ENCODE data around the gene TRPC1.
"Not testable (repeated sequence)": the region's sequence is repeated elsewhere in the genome, so short reads cannot be mapped to it uniquely, and the experiment has no call there.

The TRPC1 gene

DNA sequence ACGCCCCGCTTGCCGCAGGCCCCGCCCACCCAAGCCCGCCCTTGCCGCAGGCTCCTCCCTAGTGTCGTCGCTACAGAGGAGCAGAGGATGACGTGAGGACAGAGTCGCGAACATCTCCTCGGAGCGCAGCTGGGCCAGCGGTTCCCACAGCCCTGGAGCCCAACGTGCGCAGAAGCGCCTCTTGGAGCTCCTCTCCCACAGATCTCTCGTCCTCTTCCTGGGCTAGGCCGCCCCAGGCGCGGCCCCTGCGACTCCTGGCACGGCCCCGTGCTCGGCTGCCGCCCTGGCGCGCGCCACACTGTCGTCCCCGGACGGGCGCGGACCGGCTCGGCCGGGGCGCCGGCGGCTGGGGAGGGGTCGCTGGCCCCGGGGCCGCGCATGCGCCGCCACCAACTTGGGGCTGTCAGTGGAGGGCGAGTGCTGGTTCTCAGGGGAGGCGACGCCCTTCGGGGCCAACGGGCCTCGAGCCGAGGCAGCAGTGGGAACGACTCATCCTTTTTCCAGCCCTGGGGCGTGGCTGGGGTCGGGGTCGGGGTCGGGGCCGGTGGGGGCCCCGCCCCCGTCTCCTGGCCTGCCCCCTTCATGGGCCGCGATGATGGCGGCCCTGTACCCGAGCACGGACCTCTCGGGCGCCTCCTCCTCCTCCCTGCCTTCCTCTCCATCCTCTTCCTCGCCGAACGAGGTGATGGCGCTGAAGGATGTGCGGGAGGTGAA lies at the start of gene TRPC1:
TSS of gene TRPC1 (plus strand) at position 67 of the 714 bp plus-strand sequence. CDS start at position 593, 526 bp downstream.
- DNase-seq: peak; percentile 79 to 86 (median 80)

DNA sequence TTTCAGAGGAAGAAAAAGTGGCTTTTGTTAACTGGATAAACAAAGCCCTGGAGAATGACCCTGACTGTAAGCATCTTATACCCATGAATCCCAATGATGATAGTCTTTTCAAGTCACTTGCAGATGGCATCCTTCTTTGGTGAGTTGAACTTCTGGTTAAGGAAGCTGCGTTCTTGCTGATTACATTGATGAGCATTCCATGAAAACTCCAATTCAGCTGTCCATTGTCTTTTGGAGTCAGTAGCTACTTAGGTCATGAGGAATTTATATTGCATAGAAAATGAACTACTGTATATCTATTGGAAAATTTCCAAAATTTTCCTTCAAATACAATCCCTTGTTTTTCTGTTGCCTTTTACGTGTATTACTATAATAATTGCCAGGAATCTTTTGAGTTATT lies 47.7 kb upstream of the TRPC1 start:
- no peak for DNase-seq

DNA sequence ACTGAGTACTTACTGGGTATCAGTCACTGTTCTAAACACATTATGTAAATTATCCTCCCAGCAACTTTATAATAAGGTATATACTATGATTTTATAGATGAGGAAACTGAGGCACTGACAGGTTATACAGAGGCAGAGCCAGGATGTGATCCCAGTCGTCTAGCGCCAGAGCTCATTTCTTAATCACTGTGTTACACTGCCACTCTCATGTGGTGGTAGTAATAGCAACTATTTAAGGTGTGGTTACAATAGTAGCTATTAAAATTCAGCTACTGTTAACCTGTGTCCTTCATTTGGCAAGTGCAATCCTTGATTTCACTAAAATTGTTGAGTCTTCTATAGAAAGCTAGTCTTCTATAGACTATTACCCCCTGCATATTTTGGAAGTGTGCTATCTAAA lies 43.1 kb upstream of the TRPC1 start:
- no peak for DNase-seq

DNA sequence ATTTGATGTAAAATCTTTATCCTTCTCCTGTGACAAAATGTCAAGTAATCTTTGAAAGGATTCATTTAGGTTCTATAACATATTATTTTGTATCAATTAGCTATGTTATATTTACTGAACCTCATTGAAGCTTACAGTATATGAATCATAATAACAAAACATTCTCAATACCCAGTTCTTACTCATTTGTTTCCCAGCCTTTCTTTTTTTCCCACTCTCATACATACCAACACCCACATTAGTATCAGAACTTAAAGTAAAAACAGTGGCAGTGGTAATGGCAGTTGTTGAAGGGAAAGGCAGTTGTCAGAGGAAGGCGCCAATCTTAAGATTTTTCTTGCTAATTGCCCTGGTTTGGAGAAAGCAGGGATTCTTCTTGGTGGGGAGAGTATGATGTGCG lies 33.2 kb upstream of the TRPC1 start:
- no peak for DNase-seq

- DNase-seq: no peak
These were observed 32.3 kb upstream of the TRPC1 start for GRCh38 chr3:142691527-142691926.

DNA sequence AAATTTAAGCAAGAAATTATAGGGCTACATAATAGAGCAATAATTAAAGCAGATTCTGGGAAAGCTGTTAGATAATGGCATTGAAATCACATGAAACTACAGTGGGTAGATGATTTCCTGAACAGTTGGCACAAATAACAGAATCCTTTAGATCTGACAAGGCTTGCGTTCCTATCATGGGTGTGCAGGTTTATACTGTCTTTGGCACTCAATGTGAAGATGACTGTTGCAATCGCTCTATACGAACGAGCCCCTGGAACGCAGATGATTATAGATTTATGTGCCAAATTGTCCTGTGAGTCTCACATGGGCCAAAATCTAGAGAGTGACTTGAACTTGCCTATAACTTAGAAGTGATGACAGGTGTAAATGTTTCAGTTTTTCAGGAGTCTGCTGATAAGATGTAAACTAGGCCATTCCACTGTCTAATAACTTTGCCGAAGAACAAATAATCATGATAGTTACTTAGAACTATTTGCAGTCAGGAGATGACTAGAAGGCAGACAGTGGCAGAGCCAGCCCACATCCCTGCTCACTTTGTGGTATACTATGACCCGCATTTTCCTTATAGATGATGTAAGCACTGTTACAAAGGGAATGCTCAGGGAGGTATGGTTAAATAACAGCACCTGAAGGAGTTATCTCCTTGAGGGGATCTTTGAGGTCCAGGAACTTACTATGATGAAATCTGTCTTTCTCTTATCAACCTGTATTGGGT lies 30.5 kb upstream of the TRPC1 start:
- DNase-seq: no peak

DNA sequence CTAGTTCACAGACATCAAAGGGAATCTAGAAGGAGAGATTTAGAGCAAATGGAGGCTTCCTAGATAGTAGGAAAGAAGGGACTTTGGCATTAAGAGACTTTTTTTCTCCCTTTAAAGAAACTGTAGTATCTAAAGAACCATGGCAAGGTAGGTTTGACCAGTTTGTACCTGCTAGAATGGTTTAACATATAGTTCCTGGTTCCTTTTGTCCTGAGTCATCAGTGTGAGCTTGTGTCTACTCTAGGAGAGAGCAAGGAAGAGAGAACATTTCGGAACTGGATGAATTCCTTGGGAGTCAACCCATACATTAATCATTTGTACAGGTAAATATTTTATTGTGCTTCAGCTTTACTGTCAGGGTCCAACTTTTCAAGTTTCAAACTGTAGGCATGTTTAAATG lies 29.6 kb upstream of the TRPC1 start:
- DNase-seq: no peak

DNA sequence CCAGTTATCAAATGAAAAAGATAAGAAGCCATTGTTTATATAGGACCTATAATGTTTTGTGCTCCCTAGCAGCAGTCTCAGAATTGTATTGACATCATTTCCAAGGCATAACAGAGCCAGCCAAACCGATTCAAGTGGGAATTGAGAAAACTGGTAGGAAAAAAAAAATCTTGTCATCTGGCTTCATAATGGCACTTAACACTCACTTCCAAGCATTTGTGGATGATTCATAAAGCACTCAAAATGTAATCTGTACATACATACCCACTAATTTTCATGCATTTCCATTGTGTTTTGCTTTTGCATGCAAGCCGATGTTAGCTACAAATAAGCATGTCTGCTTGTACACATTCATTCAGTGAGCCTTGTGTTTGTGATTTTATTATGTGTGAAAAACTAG lies 18.6 kb upstream of the TRPC1 start:
- DNase-seq: no peak

DNA sequence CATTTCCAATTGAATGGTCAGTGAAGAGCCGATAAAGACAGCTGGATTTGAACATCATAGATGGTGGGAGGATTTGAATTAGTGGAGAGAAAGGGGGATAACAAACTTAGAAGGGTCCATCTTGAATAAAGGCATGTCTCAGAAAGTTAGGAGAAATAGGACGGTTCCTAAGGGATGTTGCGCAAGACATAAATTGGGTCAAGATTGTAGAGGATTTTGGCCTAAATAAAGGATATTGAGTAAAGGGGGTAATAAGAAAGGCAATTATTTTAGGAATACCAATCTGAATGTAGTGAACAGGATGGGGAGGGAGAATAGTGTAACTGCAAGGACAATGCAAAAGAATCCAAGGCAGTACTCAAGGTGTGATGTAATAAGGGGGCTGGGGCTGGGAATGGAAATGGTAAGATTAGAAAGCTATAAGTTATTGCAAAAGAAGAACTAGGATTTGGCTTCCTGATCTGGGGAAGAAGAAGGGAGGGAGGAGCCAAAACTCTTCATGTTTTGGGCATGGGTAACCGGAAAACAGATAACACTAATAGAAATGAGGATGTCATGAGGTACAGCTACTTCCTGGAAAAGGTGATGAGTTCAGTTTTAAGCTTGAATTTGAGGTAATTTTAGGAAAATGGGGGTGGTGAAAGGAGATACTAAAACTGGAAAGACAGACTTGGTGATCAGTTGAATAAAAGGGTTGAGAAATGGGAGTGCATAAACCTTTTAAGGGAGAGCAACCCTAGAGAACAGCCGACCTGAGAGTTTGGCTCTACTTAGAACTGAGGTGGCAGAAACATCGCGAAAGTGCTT lies 17.3 kb upstream of the TRPC1 start:
- no peak for DNase-seq

DNA sequence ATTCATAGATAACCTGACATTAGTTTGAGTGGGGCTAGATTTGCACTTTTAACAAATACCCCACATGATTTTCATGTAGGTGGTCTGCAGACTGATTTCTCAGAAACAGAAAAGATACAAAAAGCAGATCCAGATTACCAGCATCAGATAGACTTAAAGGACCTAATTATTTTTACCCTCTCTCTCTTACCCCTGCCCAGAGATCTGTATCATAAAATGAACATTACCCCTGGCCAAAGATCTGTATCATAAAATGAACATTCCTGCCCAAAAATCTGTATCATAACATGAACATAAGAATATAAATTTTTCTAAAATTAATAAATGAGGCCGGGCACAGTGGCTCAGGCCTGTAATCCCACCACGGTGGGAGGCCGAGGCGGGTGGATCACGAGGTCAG lies 14.6 kb upstream of the TRPC1 start:
- DNase-seq: no peak

GRCh38 chr3:142714882-142715281 lies 9.0 kb upstream of the TRPC1 start:
- DNase-seq: not testable (repeated sequence)

GRCh38 chr3:142716102-142716501 lies 7.7 kb upstream of the TRPC1 start:
- no peak for DNase-seq

- DNase-seq: no peak
These were observed 218 bp upstream of the TRPC1 start for GRCh38 chr3:142723665-142723967.

- peak in 2 of 6 experiments; percentile 14 to 46 for DNase-seq
These were observed 985 bp downstream of the TRPC1 start for GRCh38 chr3:142724682-142725356.

DNA sequence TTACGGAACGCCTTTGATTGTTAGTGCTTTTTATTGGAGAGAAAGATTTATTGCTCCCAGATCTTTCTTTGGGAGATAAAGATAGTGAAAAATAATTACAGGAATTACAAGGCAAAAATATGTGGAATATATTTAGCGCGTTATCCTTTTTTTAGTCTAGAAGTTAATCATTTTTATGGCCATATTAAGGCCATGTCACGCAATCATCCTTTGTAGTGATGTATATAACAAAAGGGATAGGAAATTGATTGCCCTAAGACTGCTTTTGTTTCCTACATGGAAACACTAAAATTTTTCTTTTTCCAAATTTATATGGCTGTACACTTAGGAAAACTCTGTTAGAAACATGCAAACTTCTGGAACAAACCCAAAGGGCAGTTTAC lies 1.5 kb downstream of the TRPC1 start:
- DNase-seq: no peak

- no peak for DNase-seq
These were observed 2.2 kb downstream of the TRPC1 start for GRCh38 chr3:142726017-142726416.

- DNase-seq: no peak
These were observed 8.2 kb downstream of the TRPC1 start for GRCh38 chr3:142732066-142732465.

GRCh38 chr3:142734834-142735233 lies 11.0 kb downstream of the TRPC1 start:
- DNase-seq: no peak

GRCh38 chr3:142735462-142735861 lies 11.6 kb downstream of the TRPC1 start:
- no peak for DNase-seq

DNA sequence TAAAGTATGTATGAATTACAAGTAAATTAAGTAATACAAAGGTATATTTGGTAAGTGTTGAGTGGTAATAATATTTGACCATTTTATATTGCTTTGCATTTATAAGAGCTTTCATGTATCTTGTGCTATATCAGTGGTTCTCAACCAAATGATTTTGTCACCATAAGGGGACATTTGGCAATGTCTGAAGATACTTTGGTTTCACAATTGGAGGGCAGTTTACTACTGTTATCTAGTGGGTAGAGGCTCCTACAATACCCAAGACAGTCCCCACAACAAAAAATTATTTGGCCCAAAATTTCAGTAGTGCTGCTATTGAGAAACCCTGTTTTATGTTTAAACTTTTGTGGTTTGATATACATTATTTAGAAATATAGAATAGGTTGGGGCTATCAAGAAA lies 14.6 kb downstream of the TRPC1 start:
- no peak for DNase-seq

GRCh38 chr3:142746646-142747045 lies 22.8 kb downstream of the TRPC1 start:
- DNase-seq: no peak

GRCh38 chr3:142750531-142750930 lies 26.7 kb downstream of the TRPC1 start:
- not testable (repeated sequence) for DNase-seq

GRCh38 chr3:142752605-142753004 lies 28.8 kb downstream of the TRPC1 start:
- not testable (repeated sequence) for DNase-seq
